CD4-positive, alpha-beta T cell (primary cell): ENCODE data around the gene ZNF467. TPM values are rescaled to one million over a fixed set of nuclear protein-coding genes. Genes with fewer than 3 reads are reported as not detected.
A peak's percentile ranks its signal among the peaks of the same experiment; 100 is the strongest.

Source experiments
- ATAC-seq: fragments of 200-7000 bp; cut with Tn5 transposase; one replicate; pipeline ENCODE4 v1.10.0; 2022; ENCODE audit warnings: mild to moderate bottlenecking; ENCODE audit not compliant: poor library complexity
- CTCF ChIA-PET: fragments of 350-600 bp; sonication (Branson Sonifier 250); formaldehyde crosslinking; loops from one replicate; lab custom pipeline; 2021; ENCODE audit warnings: antibody characterized with exemption, inconsistent platforms; lab: Charles Lee
- POLR2A ChIA-PET: fragments of 350-600 bp; sonication (Branson Sonifier 250); formaldehyde crosslinking; loops from one replicate; lab custom pipeline; 2021; ENCODE audit warnings: antibody characterized with exemption, inconsistent platforms; lab: Charles Lee
- DNase-seq, 14 experiments: peaks; one replicate each; pipeline ENCODE4 v3.0.0-alpha.2; 2013 to 2020; ENCODE audit warnings: mixed read lengths in 2 of 14
- H3K27ac ChIP-seq, 2 donors: one replicate each; pipeline versions ENCODE4 v1.5.1 to v1.7.0; 2013; ENCODE audit warnings: low read length in 2 of 2, low read depth in 1 of 2, mild to moderate bottlenecking in 1 of 2
- H3K27me3 ChIP-seq, 2 experiments: 1 replicate in 1 of 2; 2 replicates in 1 of 2; pipeline versions ENCODE4 v1.6.1 to v1.7.0; 2013; ENCODE audit warnings: low read length in 2 of 2, control low read depth in 1 of 2, mild to moderate bottlenecking in 1 of 2, moderate library complexity in 1 of 2; ENCODE audit not compliant: insufficient read depth in 2 of 2, control insufficient read depth in 1 of 2
- H3K36me3 ChIP-seq: one replicate; pipeline ENCODE4 v1.6.1; 2013; ENCODE audit warnings: low read length, control low read depth; ENCODE audit not compliant: insufficient read depth
- H3K4me1 ChIP-seq: one replicate; pipeline ENCODE4 v1.6.1; 2013; ENCODE audit warnings: low read length, control low read depth; ENCODE audit not compliant: insufficient read depth
- H3K4me3 ChIP-seq: one replicate; pipeline ENCODE4 v1.5.1; 2013; ENCODE audit warnings: mild to moderate bottlenecking, low read length, moderate library complexity
- H3K9me3 ChIP-seq, 2 experiments: 1 replicate in 1 of 2; 2 replicates in 1 of 2; pipeline versions ENCODE4 v1.6.1 to v1.7.0; 2013; ENCODE audit warnings: low read length in 2 of 2, mild to moderate bottlenecking in 2 of 2, control low read depth in 1 of 2, moderate library complexity in 1 of 2; ENCODE audit not compliant: control insufficient read depth in 1 of 2, insufficient read depth in 1 of 2
- H3K27ac Mint-ChIP-seq: one replicate; pipeline ENCODE4 v1.8.0; 2020; ENCODE audit warnings: mixed read lengths
- H3K27me3 Mint-ChIP-seq: one replicate; pipeline ENCODE4 v1.8.0; 2021; ENCODE audit warnings: mixed read lengths
- H3K36me3 Mint-ChIP-seq: one replicate; pipeline ENCODE4 v1.8.0; 2021; ENCODE audit warnings: low read depth, mixed read lengths
- H3K4me1 Mint-ChIP-seq: one replicate; pipeline ENCODE4 v1.8.0; 2021; ENCODE audit warnings: low read depth, mixed read lengths
- H3K4me3 Mint-ChIP-seq: one replicate; pipeline ENCODE4 v1.8.0; 2020; ENCODE audit warnings: mild to moderate bottlenecking, mixed read lengths
- H3K9me3 Mint-ChIP-seq: one replicate; pipeline ENCODE4 v1.8.0; 2020; ENCODE audit warnings: mixed read lengths
- CTCF ChIP-seq: fragments of 200-600 bp; IDR thresholded peaks from one replicate; pipeline ENCODE4 v1.8.0; 2022; ENCODE audit warnings: antibody characterized with exemption, mild to moderate bottlenecking
- intact Hi-C, 2 experiments: fragments of 100-400 bp; cut with DNase I in 1 of 2; cut with micrococcal nuclease in 1 of 2; formaldehyde crosslinking; loops; one replicate each; pipeline versions ENCODE4 v1.15.1 to v1.9.0; 2023 to 2025; cut with DNase I, micrococcal nuclease
- total RNA-seq, 174 experiments: library from RNA in 2 of 174; stranded (reverse) in 2 of 174; gene quantifications; one replicate each; pipeline ENCODE4 v1.2.3 and lab custom pipeline; 2021 to 2026

The ZNF467 gene
- total RNA-seq, 2 experiments from 2014 or later: 4.1 to 4.3 TPM

GRCh38 chr7:149799397-149800168 is 26.2 kb upstream of the ZNF467 start:
- DNase-seq (peak; percentile 49 to 78 (median 64)), ATAC-seq (peak; percentile 73)
- Mint-ChIP-seq H3K36me3 (no peaks in the 10 kb centered on the region), H3K27ac (no peak overlapping the region), H3K4me3 (no peak overlapping the region), H3K4me1 (no peaks in the 10 kb centered on the region), H3K9me3 (no peaks in the 10 kb centered on the region), H3K27me3 (no peaks in the 10 kb centered on the region)
- H3K4me1 ChIP-seq: no peaks in the 10 kb centered on the region
- no peaks in the 10 kb centered on the region for H3K36me3 ChIP-seq
- POLR2A ChIA-PET: no interaction called here
- CTCF ChIA-PET: interaction anchor here (0.5 to 1.4 kb wide), 8 partner anchors 58 to 1060 kb away, joined by 3 to 8 read pairs (median 3); no protein-coding TSS in a partner anchor
- no peaks in the 10 kb centered on the region for H3K9me3 ChIP-seq
- no peaks in the 10 kb centered on the region for H3K27me3 ChIP-seq
- intact Hi-C loops: loop anchor here (2.0 to 10.0 kb wide), 2 partner anchors 137 to 245 kb away; no protein-coding TSS in a partner anchor
- no peak overlapping the region for H3K27ac ChIP-seq
- peak; percentile 66 for TF ChIP-seq CTCF
- no peak overlapping the region for H3K4me3 ChIP-seq

GRCh38 chr7:149797771-149798170 is 24.4 kb upstream of the ZNF467 start:
- H3K9me3 ChIP-seq: no peaks in the 10 kb centered on the region
- no peak for TF ChIP-seq CTCF

GRCh38 chr7:149796287-149796860 is 23.0 kb upstream of the ZNF467 start:
- intact Hi-C loops: no loop called here
- no peak for ATAC-seq
- Mint-ChIP-seq H3K4me3 (no peak overlapping the region), H3K27ac (no peak overlapping the region), H3K9me3 (no peaks in the 10 kb centered on the region), H3K36me3 (no peaks in the 10 kb centered on the region), H3K4me1 (no peaks in the 10 kb centered on the region), H3K27me3 (peaks cover 14% of the 10 kb centered on the region)
- DNase-seq: no peak
- H3K36me3 ChIP-seq: no peaks in the 10 kb centered on the region
- ChIA-PET POLR2A (no interaction called here), CTCF (no interaction called here)
- no peak for TF ChIP-seq CTCF
- H3K27ac ChIP-seq: no peak overlapping the region
- peaks cover 5 to 11% of the 10 kb centered on the region in 2 experiments for H3K27me3 ChIP-seq
- H3K9me3 ChIP-seq: peaks cover 0 to 9% of the 10 kb centered on the region in 2 experiments
- H3K4me1 ChIP-seq: no peaks in the 10 kb centered on the region
- H3K4me3 ChIP-seq: no peak overlapping the region

More at GRCh38 chr7:149797771-149798170, 24.4 kb upstream of the ZNF467 start:
- intact Hi-C loops: loop anchor here (2.0 kb wide), 1 partner anchor 135 kb away; no protein-coding TSS in a partner anchor
- POLR2A ChIA-PET: no interaction called here
- no peaks in the 10 kb centered on the region for H3K36me3 ChIP-seq
- no peaks in the 10 kb centered on the region for H3K9me3 Mint-ChIP-seq
- H3K4me3 Mint-ChIP-seq: no peak overlapping the region
- H3K27ac Mint-ChIP-seq: no peak overlapping the region
- DNase-seq: no peak
- CTCF ChIA-PET: no interaction called here
- peaks cover 1 to 3% of the 10 kb centered on the region in 2 experiments for H3K27me3 ChIP-seq
- H3K4me1 ChIP-seq: no peaks in the 10 kb centered on the region
- no peaks in the 10 kb centered on the region for H3K36me3 Mint-ChIP-seq
- H3K27me3 Mint-ChIP-seq: peaks cover 10% of the 10 kb centered on the region
- H3K27ac ChIP-seq: no peak overlapping the region
- ATAC-seq: no peak
- H3K4me1 Mint-ChIP-seq: no peaks in the 10 kb centered on the region
- H3K4me3 ChIP-seq: no peak overlapping the region
